Measurements from ENCODE around the gene SP110. TPM values are rescaled to one million over a fixed set of nuclear protein-coding genes. Genes with fewer than 3 reads are reported as not detected.

SP110 gene
- total and polyA plus RNA-seq, 7 donors: 3.4 to 15.9 (median 7.2) TPM

- TF ChIP-seq, protein P1, sequence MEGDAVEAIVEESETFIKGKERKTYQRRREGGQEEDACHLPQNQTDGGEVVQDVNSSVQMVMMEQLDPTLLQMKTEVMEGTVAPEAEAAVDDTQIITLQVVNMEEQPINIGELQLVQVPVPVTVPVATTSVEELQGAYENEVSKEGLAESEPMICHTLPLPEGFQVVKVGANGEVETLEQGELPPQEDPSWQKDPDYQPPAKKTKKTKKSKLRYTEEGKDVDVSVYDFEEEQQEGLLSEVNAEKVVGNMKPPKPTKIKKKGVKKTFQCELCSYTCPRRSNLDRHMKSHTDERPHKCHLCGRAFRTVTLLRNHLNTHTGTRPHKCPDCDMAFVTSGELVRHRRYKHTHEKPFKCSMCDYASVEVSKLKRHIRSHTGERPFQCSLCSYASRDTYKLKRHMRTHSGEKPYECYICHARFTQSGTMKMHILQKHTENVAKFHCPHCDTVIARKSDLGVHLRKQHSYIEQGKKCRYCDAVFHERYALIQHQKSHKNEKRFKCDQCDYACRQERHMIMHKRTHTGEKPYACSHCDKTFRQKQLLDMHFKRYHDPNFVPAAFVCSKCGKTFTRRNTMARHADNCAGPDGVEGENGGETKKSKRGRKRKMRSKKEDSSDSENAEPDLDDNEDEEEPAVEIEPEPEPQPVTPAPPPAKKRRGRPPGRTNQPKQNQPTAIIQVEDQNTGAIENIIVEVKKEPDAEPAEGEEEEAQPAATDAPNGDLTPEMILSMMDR (IDR thresholded peaks at IDR 0.05): no peak
- no peak for DNase-seq
Measured at GRCh38 chr2:230156782-230157699, 62.7 kb downstream of the SP110 start.

DNA sequence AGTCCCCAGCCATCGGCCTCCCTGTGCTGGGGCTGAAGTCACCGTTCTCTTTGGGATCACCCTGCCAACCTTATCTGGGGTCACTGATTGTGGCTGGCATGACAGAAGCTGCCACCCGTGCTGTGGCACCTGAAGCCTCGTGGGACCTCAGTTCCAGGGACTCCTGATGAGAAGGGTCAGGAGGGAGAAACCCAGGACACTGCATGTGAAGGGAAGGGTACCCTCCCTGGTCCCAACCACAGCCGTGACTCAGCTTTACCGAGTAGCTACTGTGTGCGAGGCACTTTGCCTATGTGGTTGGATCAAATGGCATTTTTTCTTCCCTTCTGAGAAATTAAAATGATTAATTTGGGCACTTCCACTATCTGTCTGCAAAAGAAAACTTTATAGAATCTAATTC is 64.4 kb downstream of the SP110 start:
- WGBS, 3 donors: 75 to 85% (median 81%) methylated on average over 7 of the region's 7 CpGs
- no peaks in the 10 kb centered on the region for H3K27me3 ChIP-seq (ENCODE audit: insufficient read depth in 3 of 3, low read length in 2 of 3)
- no peak overlapping the region for H3K27ac ChIP-seq
- H3K4me1 ChIP-seq: no peaks in the 10 kb centered on the region
- no peak for ATAC-seq
- H3K4me3 ChIP-seq: no peak overlapping the region
- DNase-seq: no peak
- H3K9me3 ChIP-seq: peaks cover 6% of the 10 kb centered on the region
- intact Hi-C loops (cut with DNase I): loop anchor here in 1 of 2 donors (5.0 kb wide), 1 partner anchor 88 kb away; the partner anchor contains the start of gene SLC16A14
- H3K36me3 ChIP-seq (ENCODE audit: insufficient read depth in 1 of 2, low read depth in 1 of 2): no peaks in the 10 kb centered on the region
- TF ChIP-seq, protein P1 (IDR thresholded peaks at IDR 0.05): no peak

More at GRCh38 chr2:230156782-230157699, 62.7 kb downstream of the SP110 start:
- intact Hi-C loops (cut with DNase I): loop anchor here in 1 of 2 donors (5.0 kb wide), 1 partner anchor 90 kb away; the partner anchor contains the start of gene SLC16A14
- H3K36me3 ChIP-seq (ENCODE audit: insufficient read depth in 1 of 2, low read depth in 1 of 2): no peaks in the 10 kb centered on the region
- ATAC-seq: no peak
- WGBS, 3 donors: 77 to 81% (median 80%) methylated on average over 24 to 25 of the region's 25 CpGs
- peaks cover 5% of the 10 kb centered on the region for H3K9me3 ChIP-seq
- H3K4me1 ChIP-seq: no peaks in the 10 kb centered on the region
- no peak overlapping the region for H3K27ac ChIP-seq
- H3K4me3 ChIP-seq: no peak overlapping the region
- H3K27me3 ChIP-seq (ENCODE audit: insufficient read depth in 3 of 3, low read length in 2 of 3): no peaks in the 10 kb centered on the region

GRCh38 chr2:230153390-230153976 is 66.3 kb downstream of the SP110 start:
- intact Hi-C loops (cut with DNase I): no loop called here
- WGBS, 3 donors: 30 to 61% (median 51%) methylated on average over 2 of the region's 2 CpGs
- Histone ChIP-seq H3K9me3 (peaks cover 6% of the 10 kb centered on the region), H3K36me3 (ENCODE audit: insufficient read depth in 1 of 2, low read depth in 1 of 2) (no peaks in the 10 kb centered on the region), H3K4me3 (no peak overlapping the region), H3K27me3 (ENCODE audit: insufficient read depth in 3 of 3, low read length in 2 of 3) (no peaks in the 10 kb centered on the region), H3K4me1 (no peaks in the 10 kb centered on the region), H3K27ac (no peak overlapping the region)
- TF ChIP-seq, protein P1 (IDR thresholded peaks at IDR 0.05): no peak
- no peak for DNase-seq
- ATAC-seq: no peak

GRCh38 chr2:230152334-230152733 is 67.5 kb downstream of the SP110 start:
- no peaks in the 10 kb centered on the region for H3K27me3 ChIP-seq (ENCODE audit: insufficient read depth in 3 of 3, low read length in 2 of 3)
- H3K4me1 ChIP-seq: no peaks in the 10 kb centered on the region
- ATAC-seq (no peak), DNase-seq (no peak)
- no peaks in the 10 kb centered on the region for H3K36me3 ChIP-seq (ENCODE audit: insufficient read depth in 1 of 2, low read depth in 1 of 2)
- WGBS, 3 donors: 96 to 100% (median 100%) methylated on average over 2 of the region's 2 CpGs
- intact Hi-C loops (cut with DNase I): no loop called here
- H3K27ac ChIP-seq: no peak overlapping the region
- TF ChIP-seq, protein P1 (IDR thresholded peaks at IDR 0.05): no peak
- H3K4me3 ChIP-seq: no peak overlapping the region
- peaks cover 6% of the 10 kb centered on the region for H3K9me3 ChIP-seq

Data from psoas muscle (tissue), 8 donors.